ENCODE results near the gene CACNA1F.

The CACNA1F gene

DNA sequence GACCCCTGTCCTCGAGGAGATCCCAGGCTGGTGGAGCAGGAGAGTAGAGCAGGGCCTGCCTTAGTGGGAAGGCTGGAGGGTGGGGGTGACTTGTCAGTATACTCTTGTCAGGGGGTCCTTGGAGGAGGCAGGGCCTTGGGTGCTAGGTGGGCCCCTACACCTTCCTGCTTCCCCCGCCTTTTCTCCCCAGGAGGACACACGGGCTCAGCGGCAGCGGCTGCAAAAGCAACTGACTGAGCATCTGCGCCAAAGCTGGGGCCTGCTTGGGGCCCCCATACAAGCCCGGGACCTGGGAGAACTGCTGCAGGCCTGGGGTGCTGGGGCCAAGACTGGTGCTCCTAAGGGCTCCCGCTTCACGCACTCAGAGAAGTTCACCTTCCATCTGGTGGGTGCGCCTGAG is 13.4 kb upstream of the CACNA1F start:
- Histone ChIP-seq H3K27ac (no peak overlapping the region), H3K4me3 (no peak overlapping the region), H3K4me1 (no peaks in the 10 kb centered on the region), H3K27me3 (no peaks in the 10 kb centered on the region), H3K36me3 (peaks cover 0 to 78% (median 38%) of the 10 kb centered on the region in 3 donors), H3K9me3 (no peaks in the 10 kb centered on the region)
- DNase-seq = no peak
- TF ChIP-seq, protein P1, sequence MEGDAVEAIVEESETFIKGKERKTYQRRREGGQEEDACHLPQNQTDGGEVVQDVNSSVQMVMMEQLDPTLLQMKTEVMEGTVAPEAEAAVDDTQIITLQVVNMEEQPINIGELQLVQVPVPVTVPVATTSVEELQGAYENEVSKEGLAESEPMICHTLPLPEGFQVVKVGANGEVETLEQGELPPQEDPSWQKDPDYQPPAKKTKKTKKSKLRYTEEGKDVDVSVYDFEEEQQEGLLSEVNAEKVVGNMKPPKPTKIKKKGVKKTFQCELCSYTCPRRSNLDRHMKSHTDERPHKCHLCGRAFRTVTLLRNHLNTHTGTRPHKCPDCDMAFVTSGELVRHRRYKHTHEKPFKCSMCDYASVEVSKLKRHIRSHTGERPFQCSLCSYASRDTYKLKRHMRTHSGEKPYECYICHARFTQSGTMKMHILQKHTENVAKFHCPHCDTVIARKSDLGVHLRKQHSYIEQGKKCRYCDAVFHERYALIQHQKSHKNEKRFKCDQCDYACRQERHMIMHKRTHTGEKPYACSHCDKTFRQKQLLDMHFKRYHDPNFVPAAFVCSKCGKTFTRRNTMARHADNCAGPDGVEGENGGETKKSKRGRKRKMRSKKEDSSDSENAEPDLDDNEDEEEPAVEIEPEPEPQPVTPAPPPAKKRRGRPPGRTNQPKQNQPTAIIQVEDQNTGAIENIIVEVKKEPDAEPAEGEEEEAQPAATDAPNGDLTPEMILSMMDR (IDR thresholded peaks at IDR 0.05) = no peak
- intact Hi-C loops (cut with DNase I; ENCODE audit: low total_unique reads) = no loop called here

DNA sequence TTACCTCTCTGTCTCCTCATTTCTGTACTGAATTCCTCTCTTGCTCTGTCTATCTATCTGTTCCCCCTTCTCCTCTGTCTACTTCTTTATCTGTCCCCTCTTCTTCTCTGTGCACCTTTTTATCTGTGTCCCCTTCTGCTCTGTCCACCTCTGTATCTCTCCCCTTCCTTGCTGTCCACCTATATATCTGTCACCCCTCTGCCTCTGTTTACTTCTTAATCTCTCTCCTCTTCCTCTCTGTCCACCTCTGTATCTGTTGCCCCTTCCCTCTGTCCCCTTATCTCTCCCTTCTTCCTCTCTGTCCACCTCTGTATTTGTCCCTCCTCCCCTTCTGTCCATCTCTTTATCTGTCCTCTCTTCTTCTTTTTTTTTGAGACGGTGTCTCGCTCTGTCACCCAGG is 11.1 kb upstream of the CACNA1F start:
- DNase-seq = no peak
- Histone ChIP-seq H3K4me1 (no peaks in the 10 kb centered on the region), H3K27ac (no peak overlapping the region), H3K27me3 (no peaks in the 10 kb centered on the region), H3K9me3 (no peaks in the 10 kb centered on the region), H3K4me3 (no peak overlapping the region), H3K36me3 (peaks cover 0 to 64% (median 34%) of the 10 kb centered on the region in 3 donors)
- intact Hi-C loops (cut with DNase I; ENCODE audit: low total_unique reads) = no loop called here
- TF ChIP-seq, protein P1 (IDR thresholded peaks at IDR 0.05) = no peak

DNA sequence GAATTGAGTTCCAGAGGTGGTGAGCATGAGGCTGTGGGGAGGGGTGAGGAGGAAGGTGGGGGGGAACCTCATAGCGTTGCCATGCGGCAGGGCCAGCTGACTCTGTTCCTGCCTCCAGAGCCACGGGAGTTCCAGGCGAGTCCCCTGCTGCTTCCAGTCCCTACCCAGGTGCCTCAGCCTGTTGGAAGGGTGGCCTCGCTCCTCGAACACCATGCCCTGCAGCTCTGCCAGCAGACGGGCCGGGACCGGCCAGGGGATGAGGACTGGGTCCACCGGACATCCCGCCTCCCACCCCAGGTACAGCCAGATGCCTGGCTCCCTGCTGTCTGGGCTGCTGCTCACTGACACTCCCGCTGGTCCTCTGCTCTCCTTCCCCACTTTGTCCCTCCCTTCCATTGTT is 10.0 kb upstream of the CACNA1F start:
- intact Hi-C loops (cut with DNase I; ENCODE audit: low total_unique reads) = no loop called here
- peaks cover 0 to 53% (median 27%) of the 10 kb centered on the region in 3 donors for H3K36me3 ChIP-seq

DNA sequence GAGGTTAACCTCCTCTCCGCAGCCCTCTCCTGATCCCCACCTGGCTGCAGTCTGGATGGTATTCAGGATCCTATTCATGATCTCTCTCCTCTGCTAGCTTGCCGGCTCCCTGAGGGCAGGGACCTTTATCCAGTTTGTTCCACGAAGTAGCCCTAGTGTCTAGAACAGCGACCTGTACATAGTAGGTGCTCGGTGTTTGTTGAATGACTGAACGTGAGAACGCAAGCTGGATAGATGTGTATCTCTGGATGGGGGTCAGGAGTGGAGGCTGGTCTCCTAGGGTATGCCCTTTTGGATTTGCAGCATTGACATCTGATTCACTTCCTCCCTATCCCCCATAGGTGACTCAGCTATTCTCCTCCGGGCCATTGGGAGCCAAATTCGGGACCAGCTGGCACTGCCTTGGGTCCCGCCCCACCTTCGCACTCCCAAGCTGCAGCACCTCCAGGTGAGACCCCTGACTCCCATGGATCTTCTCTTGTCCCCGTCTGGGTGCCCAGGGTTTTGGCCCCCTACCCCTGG is 9.5 kb upstream of the CACNA1F start:
- no peaks in the 10 kb centered on the region for H3K9me3 ChIP-seq
- H3K4me1 ChIP-seq = no peaks in the 10 kb centered on the region
- H3K27ac ChIP-seq = no peak overlapping the region
- DNase-seq = no peak
- TF ChIP-seq, protein P1 (IDR thresholded peaks at IDR 0.05) = no peak
- H3K4me3 ChIP-seq = no peak overlapping the region
- H3K36me3 ChIP-seq = peaks cover 0 to 48% (median 27%) of the 10 kb centered on the region in 3 donors
- intact Hi-C loops (cut with DNase I; ENCODE audit: low total_unique reads) = no loop called here
- no peaks in the 10 kb centered on the region for H3K27me3 ChIP-seq

More for the DNA sequence above, 10.0 kb upstream of the CACNA1F start:
- Histone ChIP-seq H3K4me3 (no peak overlapping the region), H3K27ac (no peak overlapping the region), H3K9me3 (no peaks in the 10 kb centered on the region), H3K4me1 (no peaks in the 10 kb centered on the region), H3K27me3 (no peaks in the 10 kb centered on the region)
- TF ChIP-seq, protein P1 (IDR thresholded peaks at IDR 0.05) = no peak
- DNase-seq = no peak

GRCh38 chrX:49238735-49239134 is 5.6 kb upstream of the CACNA1F start:
- Histone ChIP-seq H3K27ac (no peak overlapping the region), H3K4me3 (no peak overlapping the region), H3K27me3 (no peaks in the 10 kb centered on the region), H3K9me3 (no peaks in the 10 kb centered on the region), H3K36me3 (peaks cover 0 to 13% (median 12%) of the 10 kb centered on the region in 3 donors), H3K4me1 (peaks cover 0 to 20% (median 0%) of the 10 kb centered on the region in 4 donors)
- intact Hi-C loops (cut with DNase I; ENCODE audit: low total_unique reads) = no loop called here
- TF ChIP-seq, protein P1 (IDR thresholded peaks at IDR 0.05) = no peak
- DNase-seq = no peak

- no peaks in the 10 kb centered on the region for H3K27me3 ChIP-seq
- TF ChIP-seq, protein P1 (IDR thresholded peaks at IDR 0.05) = no peak
- intact Hi-C loops (cut with DNase I; ENCODE audit: low total_unique reads) = no loop called here
- no peaks in the 10 kb centered on the region for H3K36me3 ChIP-seq
- H3K9me3 ChIP-seq = no peaks in the 10 kb centered on the region
- H3K27ac ChIP-seq = no peak overlapping the region
- DNase-seq = peak in 1 of 2 donors; percentile 27
- peaks cover 0 to 20% (median 0%) of the 10 kb centered on the region in 4 donors for H3K4me1 ChIP-seq
- H3K4me3 ChIP-seq = no peak overlapping the region
Measured at GRCh38 chrX:49237060-49237459, 3.9 kb upstream of the CACNA1F start.
